ENCODE measurements around the gene YBX2.
A peak's percentile ranks its signal among the peaks of the same experiment; 100 is the strongest.
"Not testable (repeated sequence)": the region's sequence is repeated elsewhere in the genome, so short reads cannot be mapped to it uniquely, and the experiment has no call there.

YBX2 gene

DNA sequence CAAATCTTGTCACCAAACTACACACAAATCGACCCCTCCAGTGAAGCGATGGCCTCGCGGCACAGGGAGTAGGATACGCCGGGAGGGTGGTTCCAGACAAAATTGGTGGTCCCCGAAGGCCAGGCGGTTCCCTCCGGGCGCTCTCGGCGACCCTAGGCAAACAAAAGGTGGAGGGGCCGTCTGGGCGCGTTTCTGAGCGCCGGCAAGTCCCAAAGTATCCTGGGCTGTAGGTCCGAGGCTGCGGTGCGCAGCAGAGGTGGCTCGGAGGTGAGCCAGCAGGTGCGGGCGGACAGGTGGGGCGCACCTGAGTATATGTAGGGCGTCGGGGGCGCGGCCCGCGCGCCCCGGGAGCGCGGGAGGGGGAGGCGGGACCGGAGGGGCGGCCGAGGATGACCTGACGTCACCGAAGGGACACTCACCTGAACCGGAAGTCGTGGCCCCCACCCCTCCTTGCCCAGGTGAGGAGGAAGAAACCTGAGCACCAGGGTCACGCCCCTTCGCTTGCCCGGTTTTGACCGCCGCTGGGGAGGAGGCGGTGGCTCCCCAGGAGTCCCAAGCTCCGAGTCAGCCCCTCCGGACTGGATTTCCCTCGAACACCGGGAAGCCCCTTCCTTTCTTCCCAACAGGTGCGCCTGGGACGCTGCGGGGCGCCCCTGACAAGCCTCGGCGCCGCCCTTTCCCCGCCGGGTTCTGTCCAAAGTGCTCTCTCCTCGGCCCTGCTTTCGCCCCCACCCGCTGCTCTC lies 32.1 kb downstream of the YBX2 start, which contains the start of gene CLDN7:
Gene CLDN7, minus strand, starts transcription at position 287 of the 743 bp plus-strand sequence. CDS start 435 bp downstream, outside the sequence.
- no peak for DNase-seq

DNA sequence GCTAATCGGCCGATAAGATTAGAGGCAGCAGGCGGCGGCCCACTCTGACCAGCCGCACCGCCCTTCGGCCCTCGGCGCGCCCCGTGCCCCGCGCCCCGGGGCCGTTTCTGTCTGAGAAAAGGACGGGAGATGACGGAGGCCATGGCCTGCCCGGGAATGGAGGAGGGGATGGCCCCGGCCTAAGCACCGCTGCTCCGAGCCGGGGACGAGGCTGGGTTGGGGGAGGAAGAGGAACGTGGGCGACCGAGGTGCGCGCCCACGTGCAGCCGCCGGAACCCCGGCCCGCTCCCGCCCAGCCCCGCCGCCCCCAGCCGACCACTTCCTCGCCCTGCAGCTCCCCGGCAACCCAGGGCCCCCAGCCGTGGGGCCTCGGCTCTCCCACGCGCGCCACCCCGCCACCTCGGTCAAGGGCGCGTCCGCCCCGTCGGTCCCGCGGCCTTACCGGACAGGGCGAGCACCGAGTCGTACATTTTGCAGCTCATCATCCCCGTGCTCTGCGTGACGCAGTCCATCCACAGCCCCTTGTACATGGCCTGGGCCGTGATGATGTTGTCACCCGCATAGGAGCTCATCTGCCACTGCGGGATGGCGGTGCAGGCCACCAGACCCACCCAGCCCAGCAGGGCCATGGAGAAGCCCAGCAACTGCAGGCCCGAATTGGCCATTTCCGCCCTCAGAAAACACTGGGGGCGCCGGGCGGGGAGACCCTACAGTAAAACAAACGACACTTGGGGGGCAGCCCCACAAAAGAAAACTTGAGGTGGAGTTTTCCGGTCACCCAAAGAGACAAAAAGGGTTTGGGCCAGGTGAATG lies 32.9 kb downstream of the YBX2 start:
- no peak for DNase-seq

DNA sequence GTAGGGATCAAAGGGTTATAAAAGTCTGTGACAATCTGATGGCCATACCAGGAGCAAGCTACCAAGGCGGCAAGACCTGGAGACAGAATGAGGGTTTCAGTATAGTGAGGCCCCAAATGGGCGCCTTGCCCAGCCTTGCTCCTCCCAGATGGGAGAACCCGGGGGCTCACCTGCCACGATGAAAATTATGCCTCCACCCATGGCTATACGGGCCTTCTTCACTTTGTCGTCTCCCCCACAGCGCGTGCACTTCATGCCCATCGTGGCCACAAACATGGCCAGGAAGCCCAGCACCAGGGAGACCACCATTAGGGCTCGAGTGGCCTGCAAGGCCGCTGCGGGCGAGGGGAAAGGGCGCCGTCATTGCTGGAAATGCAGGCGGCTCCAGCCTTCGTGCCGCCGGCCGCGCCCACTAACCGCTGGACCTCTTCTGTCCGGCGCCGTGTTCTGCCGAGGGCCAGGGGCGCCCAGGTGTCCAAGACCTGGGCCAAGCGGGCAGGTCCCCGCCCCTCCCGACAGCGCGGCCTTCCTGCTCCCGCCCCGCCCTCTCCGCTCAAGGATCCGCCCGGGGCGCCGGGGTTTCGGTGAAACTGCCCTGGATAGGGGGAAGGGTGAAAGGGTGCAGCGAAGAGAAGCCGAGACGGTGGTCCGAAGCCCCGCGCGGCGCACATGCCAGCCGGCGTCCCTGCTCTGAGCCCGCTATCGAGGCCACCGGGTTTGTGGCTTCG lies 33.6 kb downstream of the YBX2 start:
- DNase-seq: no peak

DNA sequence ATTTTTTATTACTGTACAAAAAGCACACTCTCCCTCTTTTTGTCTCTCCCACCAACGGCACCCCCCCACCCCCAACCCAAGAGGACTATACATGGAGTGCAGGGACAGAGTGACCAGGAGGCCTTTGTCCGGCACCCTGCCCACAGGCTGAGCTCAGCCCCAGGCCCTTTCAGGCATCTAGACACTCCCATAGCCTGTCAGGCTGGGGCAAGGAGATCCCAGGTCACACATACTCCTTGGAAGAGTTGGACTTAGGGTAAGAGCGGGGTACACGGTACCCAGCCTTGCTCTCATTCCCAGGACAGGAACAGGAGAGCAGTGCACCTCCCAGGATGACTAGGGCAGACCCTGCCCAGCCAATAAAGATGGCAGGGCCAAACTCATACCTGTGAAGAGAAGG lies 34.3 kb downstream of the YBX2 start:
- DNase-seq: no peak

DNA sequence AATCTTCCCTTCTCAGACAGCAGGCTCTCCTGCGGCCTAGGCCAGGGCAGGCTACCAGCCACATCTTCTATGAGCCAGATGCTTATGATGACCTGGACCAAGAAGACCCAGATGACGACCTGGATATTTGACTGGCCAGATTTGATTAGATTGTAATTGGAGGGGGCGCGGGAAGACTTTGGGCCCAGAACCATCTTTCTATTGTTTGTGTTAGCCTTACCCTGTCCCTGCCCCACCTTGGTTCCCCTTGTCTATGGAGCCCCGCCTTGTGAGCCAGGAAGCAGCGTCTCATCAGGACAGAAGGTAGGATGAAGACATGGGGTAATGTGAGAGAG lies 34.9 kb downstream of the YBX2 start:
- no peak for DNase-seq

DNA sequence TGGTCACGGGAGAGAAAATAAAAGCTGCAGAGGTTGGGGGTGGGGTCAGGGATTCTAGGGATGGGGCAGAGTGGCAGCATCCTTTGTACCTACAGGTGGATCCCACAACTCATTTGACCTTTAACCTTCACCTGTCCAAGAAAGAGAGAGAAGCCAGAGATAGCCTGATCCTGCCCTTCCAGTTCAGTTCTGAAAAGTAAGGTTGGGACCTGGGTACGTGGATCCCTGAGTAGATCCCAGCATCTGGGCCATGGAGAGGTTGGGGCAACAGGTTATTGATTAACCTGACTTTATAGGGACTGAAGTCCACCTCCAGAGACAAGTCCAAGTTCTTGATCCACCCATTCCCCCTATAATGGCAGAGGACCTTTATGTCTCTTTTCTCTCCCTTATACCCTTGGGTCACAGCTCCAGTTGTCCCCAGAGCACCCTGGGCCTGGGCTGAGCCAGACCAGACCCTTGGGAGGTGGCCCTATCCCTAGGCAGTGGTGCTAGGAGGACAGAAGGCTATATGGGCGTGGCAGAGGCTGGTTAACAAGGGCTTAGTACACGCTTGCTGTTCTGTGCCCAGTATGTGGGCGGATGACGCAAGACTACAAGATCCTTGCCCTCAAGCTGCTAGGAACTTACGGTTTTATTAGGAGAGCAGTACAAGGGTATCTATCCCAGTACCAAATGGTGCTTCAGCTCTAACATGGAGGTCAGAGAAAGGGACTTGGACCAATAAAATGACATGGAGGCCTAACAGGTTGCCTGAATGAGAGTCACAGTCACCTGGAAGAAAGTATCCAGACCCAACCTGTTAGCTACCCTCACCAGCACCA lies 35.5 kb downstream of the YBX2 start:
- DNase-seq: no peak

DNA sequence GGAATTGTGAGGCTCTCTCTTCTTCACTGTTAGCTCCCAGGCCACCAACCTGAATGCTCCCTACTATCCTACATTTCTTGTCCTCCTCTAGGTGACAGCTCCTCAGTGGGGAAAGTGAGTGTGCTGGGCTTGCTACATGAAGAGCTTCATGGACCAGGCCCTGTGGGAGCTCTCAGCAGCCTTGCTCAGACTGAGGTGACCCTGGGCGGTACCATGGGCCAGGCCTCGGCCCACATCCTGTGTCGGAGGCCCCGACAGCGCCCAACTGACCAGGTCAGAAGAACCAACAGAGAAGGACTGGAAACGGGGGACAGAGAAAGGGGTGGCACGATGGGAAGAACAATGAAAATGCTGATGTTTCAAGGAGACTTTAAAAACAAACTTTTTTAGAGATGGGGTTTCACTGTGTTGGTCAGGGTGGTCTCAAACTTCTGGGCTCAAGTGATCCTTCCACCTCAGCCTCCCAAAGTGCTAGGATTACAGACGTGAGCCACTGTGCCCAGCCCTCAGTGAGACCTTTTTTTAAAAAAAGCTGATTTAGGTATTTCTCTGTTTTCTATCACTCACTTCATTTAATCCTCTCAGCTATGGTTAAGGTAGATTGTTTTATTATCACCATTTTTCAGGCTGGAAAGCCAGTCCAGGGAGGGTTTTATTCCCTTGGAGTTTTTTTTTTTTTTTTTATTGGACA lies 37.5 kb downstream of the YBX2 start:
- DNase-seq: no peak

DNA sequence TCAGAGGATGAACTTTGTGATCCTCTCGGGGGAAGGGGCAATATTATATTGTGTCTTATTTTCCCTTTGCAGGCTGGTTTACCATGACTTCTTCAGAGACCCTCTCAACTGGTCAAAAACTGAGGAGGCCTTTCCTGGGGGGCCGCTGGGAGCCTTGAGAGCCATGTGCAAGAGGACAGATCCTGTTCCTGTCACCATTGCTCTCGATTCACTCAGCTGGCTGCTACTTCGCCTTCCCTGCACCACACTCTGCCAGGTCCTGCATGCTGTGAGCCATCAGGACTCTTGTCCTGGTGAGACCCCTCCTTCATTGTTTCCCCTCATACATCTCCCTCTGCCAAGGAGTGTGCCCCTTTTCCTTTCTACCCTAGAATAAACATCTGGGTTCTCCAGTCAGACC lies 39.9 kb downstream of the YBX2 start:
- no peak for DNase-seq

DNA sequence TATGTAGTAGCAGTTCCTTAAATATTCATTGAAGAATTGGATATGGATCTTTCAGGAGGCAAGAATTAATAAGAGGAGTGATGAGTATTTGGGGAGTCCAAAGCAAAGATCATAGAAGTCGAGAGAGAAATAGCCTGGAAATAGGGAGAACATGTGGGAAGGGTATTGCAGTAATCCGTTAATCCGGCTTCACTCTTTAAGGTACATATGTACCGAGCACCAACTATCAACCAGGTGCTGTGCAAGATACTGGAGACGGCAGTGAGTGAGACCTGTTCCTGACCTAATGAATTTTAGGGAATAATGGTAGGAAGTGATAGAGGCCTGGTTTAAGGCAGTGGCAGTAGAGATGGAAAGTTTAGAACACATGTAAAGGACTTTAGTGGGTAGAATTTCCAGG lies 41.4 kb downstream of the YBX2 start:
- DNase-seq: no peak

DNA sequence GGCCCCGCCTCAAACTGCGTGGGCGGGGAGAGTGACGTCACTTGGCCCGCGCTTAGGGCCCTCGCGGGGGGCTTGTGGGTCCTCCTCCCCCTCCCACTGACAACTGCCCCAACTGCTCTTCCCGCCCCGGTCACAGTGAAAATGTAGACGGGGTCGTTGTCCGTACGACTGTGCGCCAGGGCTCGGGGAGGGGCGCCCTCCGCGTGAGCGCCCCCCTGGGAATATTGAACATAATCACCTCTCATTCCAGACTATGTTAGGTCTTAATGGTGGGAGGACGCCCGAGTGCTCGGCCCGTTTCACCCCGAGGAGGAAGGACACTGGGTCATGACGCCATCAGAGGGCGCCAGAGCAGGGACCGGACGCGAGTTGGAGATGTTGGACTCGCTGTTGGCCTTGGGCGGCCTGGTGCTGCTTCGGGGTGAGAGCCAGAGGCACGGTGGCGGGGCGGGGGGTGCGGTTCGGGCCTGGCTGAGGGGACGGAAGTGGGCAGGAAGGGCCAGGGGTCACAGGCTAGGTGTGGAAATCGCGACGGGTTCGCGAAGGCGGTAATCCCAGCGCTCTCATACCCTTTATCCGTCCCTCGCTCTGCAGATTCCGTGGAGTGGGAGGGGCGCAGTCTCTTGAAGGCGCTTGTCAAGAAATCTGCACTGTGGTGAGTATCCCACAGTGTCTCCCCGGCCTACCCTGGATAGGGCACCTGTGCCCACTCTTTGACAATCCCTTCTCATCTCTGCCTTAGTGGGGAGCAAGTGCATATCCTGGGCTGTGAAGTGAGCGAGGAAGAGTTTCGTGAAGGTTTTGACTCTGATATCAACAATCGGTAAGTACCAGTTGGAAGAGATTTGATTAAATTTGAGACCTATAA lies 42.0 kb downstream of the YBX2 start, which contains the start of gene ELP5:
Gene ELP5, plus strand, starts transcription at position 40 of the 868 bp plus-strand sequence. Its CDS starts 336 bp downstream, at position 376.
- peak; percentile 84 to 95 for DNase-seq

DNA sequence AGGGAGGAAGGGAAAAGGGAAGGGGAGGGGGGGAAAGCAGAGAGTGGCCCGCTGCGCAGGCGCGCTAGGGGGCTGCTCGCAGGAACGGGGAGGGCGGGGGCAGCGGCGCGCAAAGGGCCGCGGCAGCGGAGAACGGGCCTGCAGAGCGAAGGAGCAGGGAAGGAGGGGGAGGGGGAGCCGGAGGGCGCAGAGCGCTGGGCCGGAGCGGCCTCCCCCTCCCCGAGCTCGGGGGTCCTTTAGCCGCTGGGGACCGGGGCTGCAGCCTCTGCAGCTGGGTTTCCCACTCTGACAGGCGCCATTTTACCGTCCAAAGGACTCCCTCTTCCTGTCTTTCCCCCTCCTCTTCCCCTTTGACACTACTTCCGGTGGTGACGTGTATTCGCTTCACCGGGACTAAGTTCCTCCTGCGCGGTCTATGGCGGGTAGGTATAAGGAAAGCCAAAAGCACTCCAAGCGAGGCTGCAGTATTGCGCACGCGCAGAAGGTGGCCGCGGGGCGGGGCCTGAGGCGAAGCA lies 42.7 kb downstream of the YBX2 start, which contains the start of gene CTDNEP1:
Gene CTDNEP1, minus strand, starts transcription at position 74 of the 515 bp plus-strand sequence. CDS start 438 bp downstream, outside the sequence.
- DNase-seq: peak; percentile 97 to 99

DNA sequence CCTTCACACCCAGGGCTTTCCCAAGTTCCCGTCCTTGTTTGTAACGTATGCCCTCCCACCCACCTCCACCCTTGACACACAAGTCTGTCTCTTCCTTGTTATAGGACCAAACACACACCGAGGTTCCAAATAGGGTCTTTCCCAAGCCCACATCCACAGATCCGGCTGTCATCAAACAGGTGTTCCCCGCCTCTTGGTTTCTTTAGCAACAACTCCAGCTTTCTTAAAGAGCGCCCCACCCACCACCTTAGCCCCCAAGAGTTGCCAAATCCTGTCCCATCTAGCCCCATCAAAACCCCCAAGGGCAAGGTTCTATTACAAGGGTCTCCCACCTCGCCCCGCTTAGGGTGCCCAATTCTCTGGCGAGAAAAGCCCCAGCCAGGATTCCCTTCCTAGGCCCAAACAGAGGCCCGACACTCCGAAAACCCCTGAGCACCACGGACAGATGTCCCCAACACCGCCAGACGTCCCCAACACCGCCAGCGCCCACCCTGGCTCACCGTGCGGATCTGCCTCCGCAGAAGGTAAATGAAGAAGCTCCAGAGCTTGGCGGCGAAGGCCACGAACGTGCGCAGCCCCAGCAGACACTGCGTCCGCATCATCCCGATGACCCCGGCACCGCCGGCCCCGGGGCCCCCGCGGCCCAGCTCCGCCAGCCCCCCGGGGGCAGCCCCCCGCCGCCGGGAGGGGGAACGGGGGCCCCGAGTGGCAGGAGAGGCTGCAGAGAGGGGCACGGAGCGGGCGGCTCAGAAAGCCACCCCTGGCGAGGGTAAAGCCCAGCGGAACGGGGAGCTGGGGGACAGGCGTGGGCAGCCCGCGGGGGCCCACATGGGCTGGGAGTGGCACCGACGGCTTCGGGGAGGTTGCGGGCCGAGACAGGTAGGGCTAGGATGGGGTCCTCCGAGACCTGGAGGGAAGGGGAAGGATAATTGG lies 43.5 kb downstream of the YBX2 start:
- no peak for DNase-seq

DNA sequence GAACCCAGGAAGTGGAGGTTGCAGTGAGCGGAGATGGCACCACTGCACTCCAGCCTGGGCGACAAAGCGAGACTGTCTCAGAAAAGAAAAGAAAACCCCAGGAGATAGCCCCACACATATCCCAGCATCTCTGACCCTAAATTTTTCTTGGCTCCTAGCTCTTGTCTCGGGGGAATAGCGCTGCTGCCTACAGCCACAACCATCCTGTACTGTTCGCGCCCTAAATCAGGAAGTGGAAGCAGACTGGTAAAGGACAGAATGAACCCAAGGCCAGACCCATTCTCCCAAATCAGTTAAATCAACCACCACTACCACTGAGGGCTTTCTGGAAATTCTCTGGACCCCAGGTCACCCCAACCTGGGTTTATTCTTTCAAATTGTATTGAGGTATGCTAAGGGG lies 44.6 kb downstream of the YBX2 start:
- DNase-seq: no peak

DNA sequence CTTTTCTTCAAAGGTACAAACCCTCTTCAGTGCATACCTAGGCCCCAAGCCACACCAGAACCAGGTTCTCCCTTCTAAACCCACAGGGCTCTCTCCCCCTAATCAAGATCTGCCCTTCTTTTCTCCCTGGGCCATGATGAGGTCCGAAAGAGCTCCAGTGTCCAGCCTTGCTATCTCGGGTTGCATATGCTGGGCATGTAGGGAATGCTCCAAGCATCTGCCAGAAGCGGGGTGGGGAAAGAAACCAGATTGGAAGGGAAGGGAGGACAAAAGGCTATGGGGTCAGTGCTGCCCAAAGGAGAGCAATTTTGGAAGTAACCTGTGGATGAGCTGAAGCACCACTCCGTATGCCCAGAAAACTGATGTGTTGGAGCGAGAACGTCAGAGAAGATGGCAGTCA lies 45.2 kb downstream of the YBX2 start:
- no peak for DNase-seq

DNA sequence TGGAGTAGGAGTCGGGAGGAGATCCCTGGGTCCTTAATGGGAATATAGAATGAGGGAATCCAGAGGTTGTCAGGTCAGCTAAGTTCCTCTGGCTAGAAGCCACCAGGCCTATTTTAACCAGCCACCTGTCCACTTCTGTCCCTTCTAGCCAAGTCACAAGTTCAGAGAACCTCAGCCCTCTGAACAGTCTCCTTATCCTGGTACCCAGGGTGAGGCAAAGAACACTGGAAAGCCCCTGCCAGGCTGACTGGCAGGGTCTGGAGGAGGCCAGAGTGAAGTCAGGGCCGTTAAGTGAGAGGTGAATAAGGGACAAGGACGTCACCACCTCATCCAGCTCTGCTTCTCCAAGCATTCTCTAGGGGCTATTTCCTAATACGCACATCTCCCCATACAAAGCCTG lies 45.6 kb downstream of the YBX2 start:
- DNase-seq: no peak

DNA sequence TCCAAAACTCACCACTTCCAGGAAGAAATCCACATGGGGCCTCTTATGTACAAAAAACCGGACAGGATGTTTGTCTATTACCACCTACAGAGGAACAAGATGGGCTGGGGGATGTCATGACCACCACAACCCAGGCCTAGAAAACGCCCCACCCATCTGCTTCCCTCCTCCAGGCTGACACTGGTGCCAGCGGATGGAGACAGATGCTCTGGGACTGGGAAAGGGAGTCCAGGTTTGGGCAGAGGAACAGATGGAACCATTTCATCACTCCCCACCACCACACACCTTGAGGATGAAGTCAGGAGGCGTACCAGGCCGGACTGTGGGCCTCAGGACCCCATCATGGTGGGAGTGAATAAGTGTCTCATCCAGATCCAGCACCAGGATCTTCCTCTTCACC lies 47.7 kb downstream of the YBX2 start:
- DNase-seq: no peak

DNA sequence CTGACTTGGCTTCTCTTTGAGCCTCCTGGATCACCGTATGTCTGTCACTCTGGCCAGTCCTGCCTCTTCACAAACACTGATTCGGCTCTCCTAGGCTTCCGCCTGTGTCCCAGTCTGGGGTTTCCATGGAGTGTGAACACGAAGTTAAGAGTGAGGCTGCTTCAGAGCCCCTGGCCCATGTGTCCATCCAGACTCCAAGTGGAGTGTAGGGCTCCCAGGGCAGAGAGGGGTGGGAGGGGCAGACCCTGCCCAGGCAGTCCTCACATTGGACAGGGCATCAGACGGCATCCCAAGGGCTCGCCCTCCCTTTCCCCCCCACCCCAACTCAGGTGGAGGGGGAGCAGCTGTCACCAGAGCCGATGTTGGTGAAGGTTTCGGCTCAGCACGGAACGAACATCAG lies 50.6 kb downstream of the YBX2 start:
- not testable (repeated sequence) for DNase-seq

DNA sequence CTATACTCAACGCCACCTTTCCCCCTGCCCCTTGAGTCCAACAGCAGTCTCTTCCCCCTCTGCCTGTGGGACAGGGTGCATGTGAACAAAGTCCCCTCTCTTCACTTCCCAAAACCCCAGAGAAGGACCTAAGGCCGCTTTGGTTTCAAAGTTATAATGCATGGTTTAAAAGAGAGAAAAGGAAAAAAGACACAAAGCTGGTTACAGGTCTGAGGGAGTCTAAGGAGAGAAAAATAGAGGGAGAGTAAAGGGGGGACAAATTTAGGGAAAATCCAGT lies 51.0 kb downstream of the YBX2 start:
- DNase-seq: no peak

DNA sequence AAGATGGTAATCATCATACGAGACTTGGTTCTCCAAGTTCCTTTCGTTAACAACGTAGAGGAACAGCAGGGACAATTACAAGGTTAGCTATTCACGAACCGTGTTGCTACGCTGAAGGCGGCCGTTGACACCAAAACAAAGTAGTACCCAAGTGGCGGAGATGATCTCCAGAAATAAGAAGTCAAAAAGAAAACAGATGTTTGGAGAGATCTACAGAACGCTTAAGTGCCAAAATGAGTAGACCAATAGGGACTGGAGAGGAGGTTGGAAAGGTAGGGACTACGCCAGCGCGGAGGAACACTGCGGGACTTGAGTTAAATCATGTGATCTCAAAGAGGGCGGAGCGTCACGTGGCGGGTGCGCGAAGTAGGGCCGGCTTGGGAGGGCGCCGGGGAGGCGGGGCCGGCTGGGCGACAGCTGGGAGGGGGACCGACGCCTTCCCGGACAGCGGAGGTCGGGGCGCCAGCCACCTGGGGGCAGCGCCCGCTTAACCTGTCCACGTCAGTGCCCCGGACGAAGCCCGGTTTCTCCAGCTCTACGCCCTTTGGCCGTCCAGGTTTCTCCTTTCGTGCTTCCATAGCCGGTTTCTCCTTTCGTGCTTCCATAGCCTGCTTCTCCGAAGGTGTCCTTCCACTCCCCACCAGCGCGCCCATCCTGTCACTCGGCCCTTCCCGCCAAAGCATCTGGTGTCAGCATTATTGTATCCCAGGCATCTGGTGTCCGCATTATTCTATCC lies 51.6 kb downstream of the YBX2 start:
- DNase-seq: peak; percentile 74 to 94

Measured in SW 1271 (cell line).